A549 treated with RU486 at 1 μM for 4 hours (cell line): ENCODE results near the gene BMPR1A. TPM values are rescaled to one million over a fixed set of nuclear protein-coding genes. Genes with fewer than 3 reads are reported as not detected.

Experiments used
- total RNA-seq: library from RNA; stranded (reverse); fragments of 200-300 nt; extraction: Qiagen RNA extraction; gene quantifications from 5 replicates; pipeline ENCODE4 v1.2.3, GENCODE V29; 2022; ENCODE audit warnings: low read depth

Gene BMPR1A
- 15.1 to 26.7 TPM (median 23.2 TPM) in 5 replicates for total RNA-seq

GRCh38 chr10:86756511-86757112 is at the start of gene BMPR1A:
TSS of gene BMPR1A (plus strand) at chr10:86756619. CDS start at chr10:86876019, 119,400 bp downstream.

GRCh38 chr10:86957471-86958115 is 201.2 kb downstream of the BMPR1A start, which contains the start of gene MMRN2:
TSS of gene MMRN2 (minus strand) at chr10:86957615. CDS start at chr10:86957541, 74 bp downstream.

DNA sequence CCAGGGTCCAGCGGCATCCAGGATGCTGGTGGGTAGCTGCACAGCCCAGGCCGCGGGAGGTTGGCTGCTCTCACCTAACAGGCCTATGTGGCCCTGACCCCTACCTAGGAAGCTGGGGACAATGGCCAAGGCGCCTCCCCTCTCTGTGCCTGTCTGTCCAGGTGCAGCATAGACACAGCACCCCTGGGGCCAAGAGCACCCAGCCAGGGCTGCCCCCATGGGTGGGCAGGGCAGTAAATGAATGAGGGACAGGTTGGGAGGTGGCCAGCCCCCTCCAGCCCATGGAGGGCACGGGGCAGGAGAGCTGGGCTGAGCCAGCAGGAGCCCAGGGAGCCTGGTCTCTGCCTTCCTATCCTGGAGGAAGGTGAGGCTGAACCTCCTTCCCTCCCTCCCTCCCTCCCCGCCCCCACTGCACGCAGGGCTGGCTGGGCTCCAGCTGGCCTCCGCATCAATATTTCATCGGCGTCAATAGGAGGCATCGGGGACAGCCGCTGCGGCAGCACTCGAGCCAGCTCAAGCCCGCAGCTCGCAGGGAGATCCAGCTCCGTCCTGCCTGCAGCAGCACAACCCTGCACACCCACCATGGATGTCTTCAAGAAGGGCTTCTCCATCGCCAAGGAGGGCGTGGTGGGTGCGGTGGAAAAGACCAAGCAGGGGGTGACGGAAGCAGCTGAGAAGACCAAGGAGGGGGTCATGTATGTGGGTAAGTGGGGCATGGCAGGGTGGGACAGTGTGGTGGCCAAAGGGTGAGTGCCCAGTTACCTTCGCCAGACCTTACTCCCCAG is 201.9 kb downstream of the BMPR1A start, which contains the start of gene SNCG:
TSS of gene SNCG (plus strand) at position 484 of the 785 bp plus-strand sequence. CDS start at position 583, 99 bp downstream.

GRCh38 chr10:86968271-86968993 is 212.0 kb downstream of the BMPR1A start, which contains the start of gene ADIRF:
TSS of gene ADIRF (plus strand) at chr10:86968482. CDS start at chr10:86968545, 63 bp downstream.

Other genes starting within 250 kb of the BMPR1A start
- 9.7 to 18.5 TPM (median 15.7 TPM) in 5 replicates for gene WAPL, start 234.8 kb upstream of the BMPR1A start, total RNA-seq
- gene OPN4, start 102.1 kb upstream of the BMPR1A start, total RNA-seq, result not detected in 5 replicates
- gene LDB3, start 88.1 kb upstream of the BMPR1A start, total RNA-seq, result 0.05 to 0.06 TPM (median 0.05 TPM) in 3 of 5 replicates, not detected in the others
- gene MMRN2, start 201.0 kb downstream of the BMPR1A start, total RNA-seq, result 0.79 to 1.2 TPM (median 1.00 TPM) in 5 replicates
- gene SNCG, start 202.0 kb downstream of the BMPR1A start, total RNA-seq, result 9.3 to 15.3 TPM (median 13.4 TPM) in 5 replicates
- 0.21 TPM in 1 of 5 replicates, not detected in the others for gene ADIRF, start 211.9 kb downstream of the BMPR1A start, total RNA-seq